K562 (cell line): Measurements from ENCODE around the gene GCC1. TPM values are rescaled to one million over a fixed set of nuclear protein-coding genes. Genes with fewer than 3 reads are reported as not detected.

Source experiments
- ATAC-seq: fragments of 200-7000 bp; cut with Tn5 transposase; 3 replicates; pipeline ENCODE4 v1.9.1; 2020; ENCODE audit warnings: moderate library complexity
- BruUV-seq: library from RNA; stranded (reverse); fragments of 400-500 nt; replicated peaks from 2 replicates; lab custom pipeline; 2021; lab: Mats Ljungman, UMichigan
- CTCF ChIA-PET: fragments of 300-600 bp; formaldehyde crosslinking; extraction: SDS; loops from one replicate; lab custom pipeline; 2021; ENCODE audit warnings: low intra/inter-chr PET ratio; lab: Yijun Ruan, JAX
- POLR2A ChIA-PET: fragments of 300-600, 350-650 bp; sonication (Branson Sonifier 250); formaldehyde crosslinking; extraction: SDS; loops from one replicate; lab custom pipeline; 2021; ENCODE audit warnings: antibody characterized with exemption, inconsistent platforms; lab: Yijun Ruan, JAX
- DNase-seq, 4 experiments: peaks; one replicate each; pipeline versions ENCODE4 v3.0.0 to v3.0.0-alpha.2; 2011 to 2018; ENCODE audit warnings: low spot score in 3 of 4, mixed read lengths in 3 of 4; ENCODE audit errors: extremely low read depth in 1 of 4
- FAIRE-seq: peaks from 2 replicates; lab custom pipeline; 2011; peaks lifted over from hg19 to GRCh38; lab: Jason Lieb, UNC
- H2AFZ ChIP-seq: 2 replicates; pipeline ENCODE4 v1.6.0; 2011; ENCODE audit warnings: low read depth, low read length, control low read depth, inconsistent platforms
- H3K27ac ChIP-seq: fragments of 200-600 bp; 3 replicates; pipeline ENCODE4 v1.8.0; 2011; ENCODE audit warnings: low read depth, mild to moderate bottlenecking, control low read depth, inconsistent platforms, low read length, moderate library complexity, mixed read lengths; ENCODE audit errors: extremely low read depth
- H3K27me3 ChIP-seq, 2 experiments: fragments of 300-600 bp in 1 of 2; 2 replicates in 1 of 2; 3 replicates in 1 of 2; pipeline versions ENCODE4 v1.6.0 to v1.8.0; 2011; ENCODE audit warnings: inconsistent platforms in 2 of 2, low read length in 2 of 2, mild to moderate bottlenecking in 1 of 2, mixed read lengths in 1 of 2, moderate library complexity in 1 of 2; ENCODE audit not compliant: control insufficient read depth in 2 of 2, insufficient read depth in 2 of 2
- H3K36me3 ChIP-seq: fragments of 300-600 bp; 3 replicates; pipeline ENCODE4 v1.8.0; 2011; ENCODE audit warnings: mild to moderate bottlenecking, low read length, inconsistent platforms; ENCODE audit not compliant: control insufficient read depth, insufficient read depth
- H3K4me1 ChIP-seq, 2 experiments: fragments of 200-600 bp in 1 of 2; replicated peaks in 1 of 2; 2 replicates in 1 of 2; 3 replicates in 1 of 2; pipeline versions ENCODE4 v1.5.1 to v1.8.0; 2011; ENCODE audit warnings: inconsistent platforms in 2 of 2, low read length in 2 of 2, mild to moderate bottlenecking in 1 of 2, mixed read lengths in 1 of 2, moderate library complexity in 1 of 2; ENCODE audit not compliant: control insufficient read depth in 2 of 2, insufficient read depth in 2 of 2
- H3K4me2 ChIP-seq: 2 replicates; pipeline ENCODE4 v1.6.1; 2011; ENCODE audit warnings: low read length, control low read depth, inconsistent platforms, mixed read lengths; ENCODE audit not compliant: insufficient read depth
- H3K4me3 ChIP-seq: fragments of 200-600 bp; sonication (generic), shearing (Covaris generic); 2 replicates; pipeline ENCODE4 v1.5.1; 2016; ENCODE audit warnings: control low read depth, inconsistent platforms
- H3K79me2 ChIP-seq: fragments of 200-600 bp; 3 replicates; pipeline ENCODE4 v1.8.0; 2011; ENCODE audit warnings: low read length, inconsistent platforms; ENCODE audit not compliant: control insufficient read depth, insufficient read depth
- H3K9ac ChIP-seq, 2 experiments: 2 replicates each; pipeline versions ENCODE4 v1.6.0 to v1.6.1; 2011; ENCODE audit warnings: low read depth in 2 of 2, low read length in 2 of 2, control low read depth in 1 of 2, inconsistent platforms in 1 of 2, mild to moderate bottlenecking in 1 of 2, mixed read lengths in 1 of 2; ENCODE audit not compliant: insufficient read depth in 1 of 2
- H3K9me1 ChIP-seq: one replicate; pipeline ENCODE4 v1.6.0; 2011; ENCODE audit warnings: inconsistent platforms, mild to moderate bottlenecking, low read length, moderate library complexity; ENCODE audit not compliant: control insufficient read depth, insufficient read depth
- H3K9me3 ChIP-seq: replicated peaks from 2 replicates; pipeline ENCODE4 v1.5.1; 2011; ENCODE audit warnings: low read depth, low read length, inconsistent platforms; ENCODE audit not compliant: control insufficient read depth, insufficient read depth
- H4K20me1 ChIP-seq: replicated peaks from 2 replicates; pipeline ENCODE4 v1.6.1; 2011; ENCODE audit warnings: low read length, inconsistent platforms, mixed read lengths; ENCODE audit not compliant: control insufficient read depth, insufficient read depth
- BRD4 ChIP-seq: fragments of 200-600 bp; sonication (generic); IDR thresholded peaks from 2 replicates; pipeline ENCODE4 v1.6.1; 2017; ENCODE audit warnings: inconsistent platforms
- MITF ChIP-seq: IDR thresholded peaks from 2 replicates; pipeline ENCODE4 v1.6.1; 2014; ENCODE audit warnings: antibody characterized with exemption
- TOE1 ChIP-seq, 2 experiments: fragments of 450-650 bp in 1 of 2; sonication (generic) in 1 of 2; formaldehyde crosslinking in 1 of 2; IDR thresholded peaks; 2 replicates each; pipeline versions ENCODE4 v1.7.1 to v1.8.0; 2016 to 2022; ENCODE audit warnings: borderline replicate concordance in 2 of 2, mild to moderate bottlenecking in 2 of 2, antibody characterized with exemption in 1 of 2, inconsistent platforms in 1 of 2, low read depth in 1 of 2, missing genetic modification reagents in 1 of 2, moderate library complexity in 1 of 2
- ZBTB49 ChIP-seq: sonication (generic); formaldehyde crosslinking; IDR thresholded peaks from 2 replicates; pipeline ENCODE4 v1.8.0; 2022; ENCODE audit warnings: missing genetic modification reagents, mild to moderate bottlenecking, borderline replicate concordance
- ZNF143 ChIP-seq: sonication (generic); formaldehyde crosslinking; IDR thresholded peaks from 2 replicates; pipeline ENCODE4 v1.9.0; 2022; ENCODE audit warnings: mild to moderate bottlenecking, missing genetic modification reagents
- WGBS: fragments of 100-300 bp; shearing (Covaris generic); methylation state at CpG from one replicate; pipeline ENCODE4 v1.1.6; 2016; ENCODE audit warnings: low coverage, mixed read lengths; ENCODE audit not compliant: insufficient coverage; ENCODE audit errors: missing lambda C conversion rate; 5-methylcytosine and 5-hydroxymethylcytosine counted together
- in situ Hi-C: fragments of 300-500 bp; cut with MboI; formaldehyde crosslinking; loops from 4 replicates; pipeline ENCODE4 v1.15.0; 2018; ENCODE audit warnings: inconsistent platforms, mixed read lengths
- intact Hi-C: fragments of 100-400 bp; cut with micrococcal nuclease; formaldehyde crosslinking; loops from 2 replicates; pipeline ENCODE4 v1.14.2; 2022
- polyA plus RNA-seq, 8 experiments: library from polyadenylated mRNA; depleted of rRNA in 4 of 8; stranded (reverse) in 5 of 8; unstranded in 3 of 8; fragments of >200 nt; fragmentation: Nextera tagmentation in 2 of 8; fragmentation: Illumina TruSeq in 1 of 8; extraction: Ambion mirVana in 2 of 8; extraction: Trizol in 1 of 8; gene quantifications; 2 replicates each; pipeline versions ENCODE4 v1.2.1 to v1.2.3, GENCODE V29; 2011 to 2014; ENCODE audit warnings: inconsistent platforms in 1 of 8, missing spikeins in 1 of 8
- total RNA-seq, 7 experiments: library from RNA; depleted of rRNA in 6 of 7; stranded (reverse); fragments of >200 nt in 6 of 7; fragmentation: Illumina TruSeq in 2 of 7; extraction: Trizol in 2 of 7; gene quantifications; 2 replicates each; pipeline versions ENCODE4 v1.2.1 to v1.2.3, GENCODE V29; 2011 to 2021; ENCODE audit warnings: low replicate concordance in 1 of 7
- TF ChIP-seq, protein P1 (sequence below): fragments of 450-650 bp; IDR thresholded peaks from 2 replicates; pipeline ENCODE4 v1.6.1; 2016; ENCODE audit warnings: missing biosample characterization, missing genetic modification characterization
- TF ChIP-seq, protein P2 (sequence below): fragments of 250-450 bp; sonication (Bioruptor Pico); IDR thresholded peaks from 2 replicates; pipeline ENCODE4 v1.8.0; 2022; ENCODE audit warnings: moderate library complexity, mild to moderate bottlenecking, inconsistent platforms
- TF ChIP-seq, protein P3 (sequence below): sonication (generic); formaldehyde crosslinking; IDR thresholded peaks from 2 replicates; pipeline ENCODE4 v1.8.1; 2023; ENCODE audit warnings: mild to moderate bottlenecking, missing genetic modification reagents

GCC1 gene
- total and polyA plus RNA-seq, 9 of the 15 experiments (the other 6 are each of a cell fraction or from before 2014, with no cell fraction given): 1.9 to 19.8 (median 10.9) TPM

DNA sequence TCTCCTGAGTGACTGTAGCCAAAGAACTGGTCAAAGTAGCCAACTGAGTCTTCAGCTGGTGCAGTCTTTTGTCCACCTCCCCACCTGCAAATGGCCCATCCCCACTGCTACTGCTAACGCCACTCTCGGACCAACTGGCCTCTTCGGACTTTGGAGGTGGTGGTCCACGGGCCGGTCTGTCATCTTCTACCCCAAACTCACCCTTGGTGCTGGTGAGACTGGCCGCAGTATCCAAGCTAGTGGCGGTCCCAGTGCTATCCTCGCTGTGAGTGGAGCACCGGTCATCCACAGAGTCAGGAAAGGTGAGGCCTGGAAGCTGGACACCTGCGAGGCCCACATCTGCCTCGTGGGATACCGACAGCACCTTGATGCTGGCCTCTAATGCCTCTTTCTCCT, 750 bp downstream of the GCC1 start:
- BruUV-seq: no TSS peak
- H3K36me3 ChIP-seq: peaks cover 43% of the 10 kb centered on the region
- peak overlapping the region; percentile 86 for H3K4me3 ChIP-seq
- FAIRE-seq (no peak), DNase-seq (no peak), ATAC-seq (no peak)
- peaks cover 10% of the 10 kb centered on the region for H3K9me1 ChIP-seq
- H4K20me1 ChIP-seq: peaks cover 15% of the 10 kb centered on the region
- 3% methylated on average over 12 of the region's 12 CpGs for WGBS
- no peaks in the 10 kb centered on the region for H3K27me3 ChIP-seq
- CTCF ChIA-PET: no interaction called here
- peaks cover 34% of the 10 kb centered on the region for H3K79me2 ChIP-seq
- intact Hi-C loops: loop anchor here (5.0 kb wide), 1 partner anchor 68 kb away; the partner anchor contains the start of gene SND1
- H3K9ac ChIP-seq: peak overlapping the region; percentile 83 to 93
- H3K4me2 ChIP-seq: peak overlapping the region; percentile 92
- peaks cover 28 to 49% of the 10 kb centered on the region in 2 experiments; a peak in 4 of 5 replicates for H3K4me1 ChIP-seq
- peak overlapping the region; percentile 58; the same call in 1 of the 3 replicates for H3K27ac ChIP-seq
- POLR2A ChIA-PET: interaction anchor here (0.8 to 2.1 kb wide), 6 partner anchors 9 to 271 kb away, joined by 3 to 11 read pairs (median 6); partner anchors contain the start of gene FSCN3
- in situ Hi-C loops: no loop called here
- no peak for TF ChIP-seq ZBTB49 (CRISPR knock-in tag)
- TF ChIP-seq TOE1 (IDR thresholded peaks at IDR 0.05; ENCODE audit: borderline replicate concordance): no peak
- 0 out of 2 replicates have a peak, but pooled peaks have one; percentile 5 for TF ChIP-seq TOE1 (CRISPR knock-in tag; IDR thresholded peaks at IDR 0.05; ENCODE audit: borderline replicate concordance, low read depth)
- TF ChIP-seq, protein P1, sequence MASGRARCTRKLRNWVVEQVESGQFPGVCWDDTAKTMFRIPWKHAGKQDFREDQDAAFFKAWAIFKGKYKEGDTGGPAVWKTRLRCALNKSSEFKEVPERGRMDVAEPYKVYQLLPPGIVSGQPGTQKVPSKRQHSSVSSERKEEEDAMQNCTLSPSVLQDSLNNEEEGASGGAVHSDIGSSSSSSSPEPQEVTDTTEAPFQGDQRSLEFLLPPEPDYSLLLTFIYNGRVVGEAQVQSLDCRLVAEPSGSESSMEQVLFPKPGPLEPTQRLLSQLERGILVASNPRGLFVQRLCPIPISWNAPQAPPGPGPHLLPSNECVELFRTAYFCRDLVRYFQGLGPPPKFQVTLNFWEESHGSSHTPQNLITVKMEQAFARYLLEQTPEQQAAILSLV (tag): no peak
- TF ChIP-seq MITF: 0 out of 2 replicates have a peak, but pooled peaks have one; percentile 18
- TF ChIP-seq, protein P2, sequence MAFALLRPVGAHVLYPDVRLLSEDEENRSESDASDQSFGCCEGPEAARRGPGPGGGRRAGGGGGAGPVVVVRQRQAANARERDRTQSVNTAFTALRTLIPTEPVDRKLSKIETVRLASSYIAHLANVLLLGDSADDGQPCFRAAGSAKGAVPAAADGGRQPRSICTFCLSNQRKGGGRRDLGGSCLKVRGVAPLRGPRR (CRISPR knock-in tag): no peak
- TF ChIP-seq ZNF143 (CRISPR knock-in tag): 0 out of 2 replicates have a peak, but pooled peaks have one; percentile 8
- 0 out of 2 replicates have a peak, but pooled peaks have one; percentile 37 for TF ChIP-seq BRD4
- TF ChIP-seq, protein P3, sequence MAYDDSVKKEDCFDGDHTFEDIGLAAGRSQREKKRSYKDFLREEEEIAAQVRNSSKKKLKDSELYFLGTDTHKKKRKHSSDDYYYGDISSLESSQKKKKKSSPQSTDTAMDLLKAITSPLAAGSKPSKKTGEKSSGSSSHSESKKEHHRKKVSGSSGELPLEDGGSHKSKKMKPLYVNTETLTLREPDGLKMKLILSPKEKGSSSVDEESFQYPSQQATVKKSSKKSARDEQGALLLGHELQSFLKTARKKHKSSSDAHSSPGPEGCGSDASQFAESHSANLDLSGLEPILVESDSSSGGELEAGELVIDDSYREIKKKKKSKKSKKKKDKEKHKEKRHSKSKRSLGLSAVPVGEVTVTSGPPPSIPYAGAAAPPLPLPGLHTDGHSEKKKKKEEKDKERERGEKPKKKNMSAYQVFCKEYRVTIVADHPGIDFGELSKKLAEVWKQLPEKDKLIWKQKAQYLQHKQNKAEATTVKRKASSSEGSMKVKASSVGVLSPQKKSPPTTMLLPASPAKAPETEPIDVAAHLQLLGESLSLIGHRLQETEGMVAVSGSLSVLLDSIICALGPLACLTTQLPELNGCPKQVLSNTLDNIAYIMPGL: 0 out of 2 replicates have a peak, but pooled peaks have one; percentile 51
- peak overlapping the region; percentile 97 for H2AFZ ChIP-seq
- peaks cover 6% of the 10 kb centered on the region; the same call in 1 of the 2 replicates for H3K9me3 ChIP-seq
